GM12878 (cell line): Measurements from ENCODE around the gene RUVBL2. TPM values are rescaled to one million over a fixed set of nuclear protein-coding genes. Genes with fewer than 3 reads are reported as not detected.

Experiments
- ATF7 ChIP-seq: fragments of 450-650 bp; IDR thresholded peaks from 2 replicates; pipeline ENCODE4 v1.6.1; 2016; ENCODE audit warnings: low read depth, mild to moderate bottlenecking
- CBX5 ChIP-seq: sonication (generic); IDR thresholded peaks from 2 replicates; pipeline ENCODE4 v1.6.1; 2016; ENCODE audit warnings: low read depth, moderate library complexity, mild to moderate bottlenecking, inconsistent platforms
- CEBPB ChIP-seq, 2 experiments: fragments of 150-350 bp in 1 of 2; IDR thresholded peaks; 2 replicates each; pipeline ENCODE4 v1.6.1; 2012 to 2014; ENCODE audit warnings: low read depth in 2 of 2, low read length in 2 of 2, borderline replicate concordance in 1 of 2, inconsistent platforms in 1 of 2
- CHD2 ChIP-seq: IDR thresholded peaks from 2 replicates; pipeline ENCODE4 v1.6.1; 2011; ENCODE audit warnings: low read depth, low read length, improper control_type of control experiment, borderline replicate concordance
- CTCF ChIP-seq, 3 experiments: IDR thresholded peaks in 2 of 3; conservative IDR thresholded peaks in 1 of 3; 2 replicates each; pipeline ENCODE4 v1.5.1; 2011; ENCODE audit warnings: low read depth in 3 of 3, low read length in 3 of 3, mild to moderate bottlenecking in 3 of 3, control low read depth in 2 of 3, moderate library complexity in 2 of 3, inconsistent platforms in 1 of 3, mixed read lengths in 1 of 3; ENCODE audit not compliant: control insufficient read depth in 2 of 3, insufficient read depth in 1 of 3; ENCODE audit errors: extremely low read depth in 1 of 3
- ESRRA ChIP-seq: IDR thresholded peaks from 2 replicates; pipeline ENCODE4 v1.6.1; 2012; ENCODE audit warnings: mild to moderate bottlenecking, low read length, improper control_type of control experiment
- ETV6 ChIP-seq, 2 experiments: fragments of 450-650 bp in 1 of 2; IDR thresholded peaks in 1 of 2; conservative IDR thresholded peaks in 1 of 2; 2 replicates each; pipeline ENCODE4 v1.6.1; 2014; ENCODE audit warnings: antibody characterized with exemption in 1 of 2, borderline replicate concordance in 1 of 2, low read depth in 1 of 2, mild to moderate bottlenecking in 1 of 2, moderate library complexity in 1 of 2
- GATAD2B ChIP-seq: fragments of 450-650 bp; conservative IDR thresholded peaks from 2 replicates; pipeline ENCODE4 v1.6.1; 2017; ENCODE audit warnings: low read depth, mild to moderate bottlenecking, moderate library complexity
- IKZF1 ChIP-seq: fragments of 450-650 bp; conservative IDR thresholded peaks from 2 replicates; pipeline ENCODE4 v1.6.1; 2017; ENCODE audit warnings: antibody characterized with exemption, mild to moderate bottlenecking
- IRF3 ChIP-seq: fragments of 450-650 bp; IDR thresholded peaks from 2 replicates; pipeline ENCODE4 v1.6.1; 2014; ENCODE audit warnings: mild to moderate bottlenecking
- KAT2A ChIP-seq: conservative IDR thresholded peaks from 2 replicates; pipeline ENCODE4 v1.6.1; 2011; ENCODE audit warnings: low read depth, low read length; ENCODE audit not compliant: control insufficient read depth
- KLF5 ChIP-seq: fragments of 450-650 bp; IDR thresholded peaks from 2 replicates; pipeline ENCODE4 v1.6.1; 2014; ENCODE audit warnings: mild to moderate bottlenecking; ENCODE audit not compliant: partially characterized antibody
- MYC ChIP-seq: IDR thresholded peaks from 2 replicates; pipeline ENCODE4 v1.6.1; 2011; ENCODE audit warnings: mild to moderate bottlenecking, low read length, moderate library complexity, inconsistent platforms; ENCODE audit not compliant: insufficient read depth, insufficient replicate concordance, insufficient read length, severe bottlenecking
- PBX3 ChIP-seq: IDR thresholded peaks from 2 replicates; pipeline ENCODE4 v1.6.1; 2011; ENCODE audit warnings: mild to moderate bottlenecking, low read depth, low read length, moderate library complexity; ENCODE audit not compliant: insufficient replicate concordance
- POLR2A ChIP-seq: IDR thresholded peaks from 2 replicates; pipeline ENCODE4 v1.6.1; 2011; ENCODE audit warnings: low read depth, mild to moderate bottlenecking, low read length
- POU2F2 ChIP-seq: IDR thresholded peaks from 3 replicates; pipeline ENCODE4 v1.6.1; 2011; ENCODE audit warnings: low read depth, mild to moderate bottlenecking, low read length, borderline replicate concordance
- SKIL ChIP-seq: fragments of 450-650 bp; IDR thresholded peaks from 2 replicates; pipeline ENCODE4 v1.6.1; 2017; ENCODE audit warnings: mild to moderate bottlenecking, low read depth, inconsistent platforms; ENCODE audit not compliant: poor library complexity, severe bottlenecking
- STAT3 ChIP-seq: IDR thresholded peaks from 2 replicates; pipeline ENCODE4 v1.6.1; 2011; ENCODE audit warnings: low read depth, low read length, improper control_type of control experiment
- SUZ12 ChIP-seq: fragments of 200-600 bp; sonication (generic); IDR thresholded peaks from one replicate; pipeline ENCODE4 v1.6.1; 2018; ENCODE audit warnings: antibody characterized with exemption, mild to moderate bottlenecking; ENCODE audit not compliant: unreplicated experiment
- TAF1 ChIP-seq: IDR thresholded peaks from 2 replicates; pipeline ENCODE4 v1.6.1; 2011; ENCODE audit warnings: mild to moderate bottlenecking, low read depth, low read length, borderline replicate concordance
- TARDBP ChIP-seq: IDR thresholded peaks from 2 replicates; pipeline ENCODE4 v1.6.1; 2016; ENCODE audit warnings: borderline replicate concordance
- TCF12 ChIP-seq: IDR thresholded peaks from 2 replicates; pipeline ENCODE4 v1.6.1; 2011; ENCODE audit warnings: low read depth, mild to moderate bottlenecking, low read length
- ZNF274 ChIP-seq: IDR thresholded peaks from one replicate; pipeline ENCODE4 v1.8.0; 2011; ENCODE audit not compliant: insufficient read length, insufficient read depth
- polyA plus RNA-seq, 11 experiments: library from polyadenylated mRNA; depleted of rRNA in 4 of 11; unstranded in 6 of 11; stranded (reverse) in 5 of 11; fragments of >200 nt; fragmentation: Nextera tagmentation in 4 of 11; fragmentation: Illumina TruSeq in 1 of 11; extraction: Ambion mirVana in 4 of 11; extraction: Trizol in 1 of 11; gene quantifications; 1 replicate in 1 of 11; 2 replicates in 10 of 11; pipeline versions ENCODE4 v1.2.1 to v1.2.3, GENCODE V29; 2011 to 2016; ENCODE audit warnings: inconsistent platforms in 2 of 11, missing spikeins in 2 of 11, low read depth in 1 of 11
- total RNA-seq, 4 experiments: library from RNA; depleted of rRNA in 3 of 4; stranded (reverse); fragments of >200 nt in 3 of 4; fragmentation: Illumina TruSeq in 1 of 4; extraction: Trizol in 1 of 4; gene quantifications; 2 replicates each; pipeline versions ENCODE4 v1.2.1 to v1.2.3, GENCODE V29; 2013 to 2021

Gene RUVBL2
- total and polyA plus RNA-seq, 10 of the 15 experiments (the other 5 are each of a cell fraction or from before 2014, with no cell fraction given), result 33.8 to 224 (median 125) TPM

GRCh38 chr19:48975947-48976847 is 17.5 kb upstream of the RUVBL2 start (continued):
- TF ChIP-seq CEBPB (IDR thresholded peaks at IDR 0.05; ENCODE audit: borderline replicate concordance in 1 of 2, low read depth in 2 of 2, low read length in 2 of 2) (no peak), ZNF274 (no peak), ESRRA (no peak), MYC (no peak), SKIL (no peak), POLR2A (no peak), TARDBP (peak; percentile 87; the same call in 1 of the 2 replicates), IKZF1 (peak; percentile 93), SUZ12 (no peak), CHD2 (no peak), IRF3 (no peak), TAF1 (no peak), TCF12 (no peak), PBX3 (no peak), POU2F2 (no peak), KAT2A (no peak), GATAD2B (no peak), CTCF (IDR thresholded peaks at IDR 0.05 in 2 of 3, conservative IDR thresholded peaks at IDR 0.05 in 1 of 3; ENCODE audit: control insufficient read depth in 2 of 3, extremely low read depth in 1 of 3, insufficient read depth in 1 of 3, low read depth in 3 of 3, low read length in 3 of 3) (no peak), ATF7 (no peak), CBX5 (no peak), ETV6 (conservative IDR thresholded peaks at IDR 0.05 in 1 of 2, IDR thresholded peaks at IDR 0.05 in 1 of 2; ENCODE audit: borderline replicate concordance in 1 of 2, low read depth in 1 of 2) (no peak), STAT3 (no peak), KLF5 (no peak)
